Pancreas (tissue), 10 donors: ENCODE data around the gene PDLIM5. TPM values are rescaled to one million over a fixed set of nuclear protein-coding genes. Genes with fewer than 3 reads are reported as not detected.

Source experiments
- ATAC-seq, 4 donors: fragments of 200-7000 bp; cut with Tn5 transposase; one replicate each; pipeline versions ENCODE4 v1.8.0 to v1.9.1; 2020; ENCODE audit warnings: mild to moderate bottlenecking in 4 of 4, moderate library complexity in 4 of 4
- DNase-seq, 6 donors: peaks; one replicate each; pipeline ENCODE4 v3.0.0-alpha.2; 2020
- FAIRE-seq: peaks from 2 replicates; lab custom pipeline; 2012; peaks lifted over from hg19 to GRCh38; lab: Jason Lieb, UNC
- H3K27ac ChIP-seq, 4 donors: fragments of 200-600 bp; sonication (generic); 1 replicate in 3 of 4; 2 replicates in 1 of 4; pipeline versions ENCODE4 v1.5.0 to v1.8.0; 2020
- H3K27me3 ChIP-seq, 4 donors: fragments of 200-600 bp; one replicate each; pipeline ENCODE4 v1.8.0; 2021
- H3K36me3 ChIP-seq, 3 donors: fragments of 200-600 bp; sonication (generic) in 1 of 3; one replicate each; pipeline versions ENCODE4 v1.5.0 to v1.8.0; 2020 to 2021
- H3K4me1 ChIP-seq, 3 donors: fragments of 200-600 bp; one replicate each; pipeline ENCODE4 v1.8.0; 2021
- H3K4me3 ChIP-seq, 4 donors: fragments of 200-600 bp; sonication (generic) in 2 of 4; one replicate each; pipeline versions ENCODE4 v1.5.0 to v1.8.0; 2020 to 2021
- H3K9me3 ChIP-seq, 4 donors: fragments of 200-600 bp; one replicate each; pipeline ENCODE4 v1.8.0; 2021
- CTCF ChIP-seq, 4 donors: fragments of 200-600 bp; sonication (generic) in 3 of 4; IDR thresholded peaks; one replicate each; pipeline versions ENCODE4 v1.5.0 to v1.8.0; 2021; ENCODE audit warnings: antibody characterized with exemption in 4 of 4
- WGBS, 2 donors: extraction: QIAGEN DNeasy Blood & Tissue Kit; methylation state at CpG; one replicate each; pipeline ENCODE4 v1.1.7; 2013; 5-methylcytosine and 5-hydroxymethylcytosine counted together
- intact Hi-C, 3 donors: fragments of 100-400 bp; cut with DNase I; formaldehyde crosslinking; loops; one replicate each; pipeline versions ENCODE4 v1.11.1 to v1.14.2; 2022
- polyA plus RNA-seq, 2 donors: library from polyadenylated mRNA; stranded (reverse); fragments of 200-250 nt; gene quantifications; one replicate each; pipeline ENCODE4 v1.2.3, GENCODE V29; 2013
- total RNA-seq, 6 donors: library from RNA; stranded (reverse); fragmentation: NEBNext Ultra II Directional in 4 of 6; extraction: Animal tissue kit (Norgen Biotek cat#: 25700) in 4 of 6; gene quantifications; one replicate each; pipeline versions ENCODE4 v1.2.1 to v1.2.4, GENCODE V29; 2021 to 2023
- donor health status: healthy with polysubstance abuse.
- donor health status: DM: no; HTN: no; CAD: no; lungs with moderate emphysema.
- donor health status: DM: no; HTN: no; CAD: no.
- donor health status: control.
- donor health status: control.
- donor health status: Bipolar disorder and iron deficiency.
- donor health status: DM: yes; HTN: yes; CAD: no.
- donor health status: DM: no; HTN: no; CAD: no.
- donor health status: DM: no; HTN: no; CAD: no.
- donor health status: DM: yes; HTN: yes; CAD: no.

PDLIM5 gene
- total and polyA plus RNA-seq, 8 donors = 13.2 to 99.0 (median 49.8) TPM

- no peak for DNase-seq
- Histone ChIP-seq H3K9me3 (no peaks in the 10 kb centered on the region), H3K4me3 (no peak overlapping the region), H3K27ac (no peak overlapping the region), H3K36me3 (no peaks in the 10 kb centered on the region), H3K27me3 (no peaks in the 10 kb centered on the region), H3K4me1 (no peaks in the 10 kb centered on the region)
- TF ChIP-seq CTCF (IDR thresholded peaks at IDR 0.05) = no peak
- no peak for ATAC-seq
- intact Hi-C loops = no loop called here
- 98 to 100% methylated on average over 1 of the region's 1 CpG for WGBS, 2 donors
- FAIRE-seq = no peak
Measured at GRCh38 chr4:94691552-94691951, 239.8 kb downstream of the PDLIM5 start.

- H3K27ac ChIP-seq = no peak overlapping the region
- ATAC-seq (no peak), DNase-seq (no peak), FAIRE-seq (no peak)
- intact Hi-C loops = no loop called here
- H3K4me1 ChIP-seq = no peaks in the 10 kb centered on the region
- H3K9me3 ChIP-seq = no peaks in the 10 kb centered on the region
- no peak overlapping the region for H3K4me3 ChIP-seq
- no peaks in the 10 kb centered on the region for H3K27me3 ChIP-seq
- WGBS, 2 donors = 74 to 78% methylated on average over 4 of the region's 4 CpGs
- no peak for TF ChIP-seq CTCF (IDR thresholded peaks at IDR 0.05)
- no peaks in the 10 kb centered on the region for H3K36me3 ChIP-seq
Measured at GRCh38 chr4:94695384-94695783, 243.6 kb downstream of the PDLIM5 start.

GRCh38 chr4:94698187-94698586 is 246.4 kb downstream of the PDLIM5 start:
- intact Hi-C loops = no loop called here
- H3K27ac ChIP-seq = no peak overlapping the region

GRCh38 chr4:94700298-94700697 is 248.6 kb downstream of the PDLIM5 start:
- no peak for DNase-seq
- ATAC-seq = no peak
- TF ChIP-seq CTCF (IDR thresholded peaks at IDR 0.05) = no peak
- Histone ChIP-seq H3K27ac (no peak overlapping the region), H3K36me3 (no peaks in the 10 kb centered on the region), H3K27me3 (no peaks in the 10 kb centered on the region), H3K9me3 (no peaks in the 10 kb centered on the region), H3K4me3 (no peak overlapping the region), H3K4me1 (no peaks in the 10 kb centered on the region)
- intact Hi-C loops = no loop called here
- no peak for FAIRE-seq

More at GRCh38 chr4:94698187-94698586, 246.4 kb downstream of the PDLIM5 start:
- FAIRE-seq = no peak
- Histone ChIP-seq H3K36me3 (no peaks in the 10 kb centered on the region), H3K9me3 (no peaks in the 10 kb centered on the region), H3K4me1 (no peaks in the 10 kb centered on the region), H3K4me3 (no peak overlapping the region), H3K27me3 (no peaks in the 10 kb centered on the region)
- TF ChIP-seq CTCF (IDR thresholded peaks at IDR 0.05) = no peak
- DNase-seq = no peak
- ATAC-seq = no peak

GRCh38 chr4:94701631-94702300 is 250.0 kb downstream of the PDLIM5 start:
- Histone ChIP-seq H3K27ac (no peak overlapping the region), H3K4me3 (no peak overlapping the region), H3K27me3 (no peaks in the 10 kb centered on the region), H3K36me3 (no peaks in the 10 kb centered on the region), H3K9me3 (no peaks in the 10 kb centered on the region), H3K4me1 (no peaks in the 10 kb centered on the region)
- no peak for FAIRE-seq
- intact Hi-C loops = no loop called here
- no peak for DNase-seq
- TF ChIP-seq CTCF (IDR thresholded peaks at IDR 0.05) = no peak
- ATAC-seq = no peak
- 74 to 80% methylated on average over 8 of the region's 8 CpGs for WGBS, 2 donors
